K562 (cell line): ENCODE data around the gene DNASE1L2. TPM values are rescaled to one million over a fixed set of nuclear protein-coding genes. Genes with fewer than 3 reads are reported as not detected.

Experiments
- ATF7 ChIP-seq: fragments of 450-650 bp; IDR thresholded peaks from 2 replicates; pipeline ENCODE4 v1.7.1; 2014; ENCODE audit warnings: mild to moderate bottlenecking, moderate library complexity
- NR2C1 ChIP-seq, 2 experiments: fragments of 450-650 bp; IDR thresholded peaks; 2 replicates each; pipeline ENCODE4 v1.6.1; 2017; ENCODE audit warnings: mild to moderate bottlenecking in 2 of 2, antibody characterized with exemption in 1 of 2, inconsistent platforms in 1 of 2, missing compliant biosample characterization in 1 of 2, missing genetic modification characterization in 1 of 2
- NRF1 ChIP-seq, 2 experiments: fragments of 450-650 bp; IDR thresholded peaks in 1 of 2; conservative IDR thresholded peaks in 1 of 2; 2 replicates each; pipeline ENCODE4 v1.6.1; 2014; ENCODE audit warnings: mild to moderate bottlenecking in 2 of 2
- SNRNP70 ChIP-seq: fragments of 200-400 bp; formaldehyde crosslinking; optimal IDR thresholded peaks from 2 replicates; pipeline ENCODE3; 2017; ENCODE audit warnings: low read depth, low read length
- ZNF551 ChIP-seq: fragments of 250-450 bp; sonication (Bioruptor Pico); IDR thresholded peaks from 2 replicates; pipeline ENCODE4 v1.5.0; 2021; ENCODE audit warnings: mild to moderate bottlenecking, moderate library complexity
- ZNF695 ChIP-seq: fragments of 450-650 bp; formaldehyde crosslinking; IDR thresholded peaks from 2 replicates; pipeline ENCODE4 v1.4.0; 2020; ENCODE audit warnings: mild to moderate bottlenecking, moderate library complexity
- ZNF717 ChIP-seq: fragments of 250-450 bp; sonication (Bioruptor Pico); IDR thresholded peaks from 2 replicates; pipeline ENCODE4 v1.5.0; 2021
- ZNF77 ChIP-seq: fragments of 250-450 bp; sonication (Bioruptor Pico); IDR thresholded peaks from 2 replicates; pipeline ENCODE4 v1.5.0; 2020
- polyA plus RNA-seq, 8 experiments: library from polyadenylated mRNA; depleted of rRNA in 4 of 8; stranded (reverse) in 5 of 8; unstranded in 3 of 8; fragments of >200 nt; fragmentation: Nextera tagmentation in 2 of 8; fragmentation: Illumina TruSeq in 1 of 8; extraction: Ambion mirVana in 2 of 8; extraction: Trizol in 1 of 8; gene quantifications; 2 replicates each; pipeline versions ENCODE4 v1.2.1 to v1.2.3, GENCODE V29; 2011 to 2014; ENCODE audit warnings: inconsistent platforms in 1 of 8, missing spikeins in 1 of 8
- total RNA-seq, 7 experiments: library from RNA; depleted of rRNA in 6 of 7; stranded (reverse); fragments of >200 nt in 6 of 7; fragmentation: Illumina TruSeq in 2 of 7; extraction: Trizol in 2 of 7; gene quantifications; 2 replicates each; pipeline versions ENCODE4 v1.2.1 to v1.2.3, GENCODE V29; 2011 to 2021; ENCODE audit warnings: low replicate concordance in 1 of 7
- TF ChIP-seq, protein P1 (sequence below), 2 experiments: fragments of 150-350 bp in 1 of 2; IDR thresholded peaks; 2 replicates each; pipeline ENCODE4 v1.6.1; 2012 to 2016; ENCODE audit warnings: low read depth in 2 of 2, low read length in 2 of 2, mild to moderate bottlenecking in 1 of 2, moderate library complexity in 1 of 2
- TF ChIP-seq, protein P2 (sequence below): IDR thresholded peaks from 2 replicates; pipeline ENCODE4 v1.6.1; 2014; ENCODE audit warnings: antibody characterized with exemption
- TF ChIP-seq, protein P3 (sequence below): fragments of 250-450 bp; sonication (Bioruptor Pico); IDR thresholded peaks from 2 replicates; pipeline ENCODE4 v1.4.0; 2020
- TF ChIP-seq, protein P4 (sequence below): fragments of 250-450 bp; sonication (Bioruptor Pico); IDR thresholded peaks from 2 replicates; pipeline ENCODE4 v1.8.0; 2022; ENCODE audit warnings: moderate library complexity, mild to moderate bottlenecking, inconsistent platforms
- TF ChIP-seq, protein P5 (sequence below): fragments of 250-450 bp; sonication (Bioruptor Pico); IDR thresholded peaks from 2 replicates; pipeline ENCODE4 v1.4.0; 2020; ENCODE audit warnings: mild to moderate bottlenecking, moderate library complexity, borderline replicate concordance

DNASE1L2 gene
- total and polyA plus RNA-seq, 9 of the 15 experiments (the other 6 are each of a cell fraction or from before 2014, with no cell fraction given), result 0.08 to 2.7 (median 1.7) TPM; not detected in 1

DNA sequence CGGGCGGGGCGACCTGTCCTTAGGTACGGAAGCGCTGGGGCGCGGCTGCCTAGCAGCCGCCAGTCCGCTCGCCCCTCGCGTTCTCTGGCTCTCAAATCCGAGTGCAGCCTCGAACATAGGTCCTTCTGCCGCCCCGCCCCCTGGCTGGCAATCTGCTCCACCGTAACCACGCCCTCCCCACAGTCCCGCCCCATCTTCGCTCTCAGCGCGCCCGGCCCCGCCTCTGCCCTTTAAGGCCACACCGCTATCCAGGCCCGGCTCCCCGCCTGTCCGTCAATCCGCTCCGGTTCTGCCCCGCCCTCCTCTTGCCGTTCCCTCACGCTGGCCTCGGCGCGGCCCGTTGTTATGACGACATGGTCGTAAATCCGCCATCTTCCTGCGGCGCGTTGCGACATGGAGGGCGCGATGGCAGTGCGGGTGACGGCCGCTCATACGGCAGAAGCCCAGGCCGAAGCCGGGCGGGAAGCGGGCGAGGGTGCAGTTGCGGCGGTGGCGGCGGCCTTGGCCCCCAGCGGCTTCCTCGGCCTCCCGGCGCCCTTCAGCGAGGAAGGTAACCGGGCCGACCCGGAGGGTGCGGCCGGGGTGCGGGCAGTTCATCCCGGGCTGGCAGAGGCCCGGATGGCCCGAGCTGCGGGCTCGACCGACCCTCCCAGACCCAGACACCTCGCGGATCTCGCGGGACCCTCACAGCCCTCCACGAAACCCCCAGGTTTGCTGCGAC, 12.9 kb upstream of the DNASE1L2 start, which contains the start of gene E4F1 (continued):
- TF ChIP-seq, protein P1, sequence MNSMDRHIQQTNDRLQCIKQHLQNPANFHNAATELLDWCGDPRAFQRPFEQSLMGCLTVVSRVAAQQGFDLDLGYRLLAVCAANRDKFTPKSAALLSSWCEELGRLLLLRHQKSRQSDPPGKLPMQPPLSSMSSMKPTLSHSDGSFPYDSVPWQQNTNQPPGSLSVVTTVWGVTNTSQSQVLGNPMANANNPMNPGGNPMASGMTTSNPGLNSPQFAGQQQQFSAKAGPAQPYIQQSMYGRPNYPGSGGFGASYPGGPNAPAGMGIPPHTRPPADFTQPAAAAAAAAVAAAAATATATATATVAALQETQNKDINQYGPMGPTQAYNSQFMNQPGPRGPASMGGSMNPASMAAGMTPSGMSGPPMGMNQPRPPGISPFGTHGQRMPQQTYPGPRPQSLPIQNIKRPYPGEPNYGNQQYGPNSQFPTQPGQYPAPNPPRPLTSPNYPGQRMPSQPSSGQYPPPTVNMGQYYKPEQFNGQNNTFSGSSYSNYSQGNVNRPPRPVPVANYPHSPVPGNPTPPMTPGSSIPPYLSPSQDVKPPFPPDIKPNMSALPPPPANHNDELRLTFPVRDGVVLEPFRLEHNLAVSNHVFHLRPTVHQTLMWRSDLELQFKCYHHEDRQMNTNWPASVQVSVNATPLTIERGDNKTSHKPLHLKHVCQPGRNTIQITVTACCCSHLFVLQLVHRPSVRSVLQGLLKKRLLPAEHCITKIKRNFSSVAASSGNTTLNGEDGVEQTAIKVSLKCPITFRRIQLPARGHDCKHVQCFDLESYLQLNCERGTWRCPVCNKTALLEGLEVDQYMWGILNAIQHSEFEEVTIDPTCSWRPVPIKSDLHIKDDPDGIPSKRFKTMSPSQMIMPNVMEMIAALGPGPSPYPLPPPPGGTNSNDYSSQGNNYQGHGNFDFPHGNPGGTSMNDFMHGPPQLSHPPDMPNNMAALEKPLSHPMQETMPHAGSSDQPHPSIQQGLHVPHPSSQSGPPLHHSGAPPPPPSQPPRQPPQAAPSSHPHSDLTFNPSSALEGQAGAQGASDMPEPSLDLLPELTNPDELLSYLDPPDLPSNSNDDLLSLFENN (IDR thresholded peaks at IDR 0.05; ENCODE audit: low read depth in 2 of 2, low read length in 2 of 2), result no peak
- TF ChIP-seq NR2C1 (IDR thresholded peaks at IDR 0.05), result no peak
- no peak for TF ChIP-seq NR2C1 (tag; IDR thresholded peaks at IDR 0.05)
- TF ChIP-seq ATF7, result peak; percentile 92
- no peak for TF ChIP-seq ZNF551 (CRISPR knock-in tag)
- no peak for TF ChIP-seq SNRNP70
- TF ChIP-seq, protein P2, sequence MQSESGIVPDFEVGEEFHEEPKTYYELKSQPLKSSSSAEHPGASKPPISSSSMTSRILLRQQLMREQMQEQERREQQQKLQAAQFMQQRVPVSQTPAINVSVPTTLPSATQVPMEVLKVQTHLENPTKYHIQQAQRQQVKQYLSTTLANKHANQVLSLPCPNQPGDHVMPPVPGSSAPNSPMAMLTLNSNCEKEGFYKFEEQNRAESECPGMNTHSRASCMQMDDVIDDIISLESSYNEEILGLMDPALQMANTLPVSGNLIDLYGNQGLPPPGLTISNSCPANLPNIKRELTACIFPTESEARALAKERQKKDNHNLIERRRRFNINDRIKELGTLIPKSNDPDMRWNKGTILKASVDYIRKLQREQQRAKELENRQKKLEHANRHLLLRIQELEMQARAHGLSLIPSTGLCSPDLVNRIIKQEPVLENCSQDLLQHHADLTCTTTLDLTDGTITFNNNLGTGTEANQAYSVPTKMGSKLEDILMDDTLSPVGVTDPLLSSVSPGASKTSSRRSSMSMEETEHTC, result no peak
- no peak for TF ChIP-seq ZNF77 (CRISPR knock-in tag)
- no peak for TF ChIP-seq ZNF717
- TF ChIP-seq NRF1 (conservative IDR thresholded peaks at IDR 0.05 in 1 of 2, IDR thresholded peaks at IDR 0.05 in 1 of 2), result peak; percentile 78 to 81
- no peak for TF ChIP-seq ZNF695
- TF ChIP-seq, protein P3, sequence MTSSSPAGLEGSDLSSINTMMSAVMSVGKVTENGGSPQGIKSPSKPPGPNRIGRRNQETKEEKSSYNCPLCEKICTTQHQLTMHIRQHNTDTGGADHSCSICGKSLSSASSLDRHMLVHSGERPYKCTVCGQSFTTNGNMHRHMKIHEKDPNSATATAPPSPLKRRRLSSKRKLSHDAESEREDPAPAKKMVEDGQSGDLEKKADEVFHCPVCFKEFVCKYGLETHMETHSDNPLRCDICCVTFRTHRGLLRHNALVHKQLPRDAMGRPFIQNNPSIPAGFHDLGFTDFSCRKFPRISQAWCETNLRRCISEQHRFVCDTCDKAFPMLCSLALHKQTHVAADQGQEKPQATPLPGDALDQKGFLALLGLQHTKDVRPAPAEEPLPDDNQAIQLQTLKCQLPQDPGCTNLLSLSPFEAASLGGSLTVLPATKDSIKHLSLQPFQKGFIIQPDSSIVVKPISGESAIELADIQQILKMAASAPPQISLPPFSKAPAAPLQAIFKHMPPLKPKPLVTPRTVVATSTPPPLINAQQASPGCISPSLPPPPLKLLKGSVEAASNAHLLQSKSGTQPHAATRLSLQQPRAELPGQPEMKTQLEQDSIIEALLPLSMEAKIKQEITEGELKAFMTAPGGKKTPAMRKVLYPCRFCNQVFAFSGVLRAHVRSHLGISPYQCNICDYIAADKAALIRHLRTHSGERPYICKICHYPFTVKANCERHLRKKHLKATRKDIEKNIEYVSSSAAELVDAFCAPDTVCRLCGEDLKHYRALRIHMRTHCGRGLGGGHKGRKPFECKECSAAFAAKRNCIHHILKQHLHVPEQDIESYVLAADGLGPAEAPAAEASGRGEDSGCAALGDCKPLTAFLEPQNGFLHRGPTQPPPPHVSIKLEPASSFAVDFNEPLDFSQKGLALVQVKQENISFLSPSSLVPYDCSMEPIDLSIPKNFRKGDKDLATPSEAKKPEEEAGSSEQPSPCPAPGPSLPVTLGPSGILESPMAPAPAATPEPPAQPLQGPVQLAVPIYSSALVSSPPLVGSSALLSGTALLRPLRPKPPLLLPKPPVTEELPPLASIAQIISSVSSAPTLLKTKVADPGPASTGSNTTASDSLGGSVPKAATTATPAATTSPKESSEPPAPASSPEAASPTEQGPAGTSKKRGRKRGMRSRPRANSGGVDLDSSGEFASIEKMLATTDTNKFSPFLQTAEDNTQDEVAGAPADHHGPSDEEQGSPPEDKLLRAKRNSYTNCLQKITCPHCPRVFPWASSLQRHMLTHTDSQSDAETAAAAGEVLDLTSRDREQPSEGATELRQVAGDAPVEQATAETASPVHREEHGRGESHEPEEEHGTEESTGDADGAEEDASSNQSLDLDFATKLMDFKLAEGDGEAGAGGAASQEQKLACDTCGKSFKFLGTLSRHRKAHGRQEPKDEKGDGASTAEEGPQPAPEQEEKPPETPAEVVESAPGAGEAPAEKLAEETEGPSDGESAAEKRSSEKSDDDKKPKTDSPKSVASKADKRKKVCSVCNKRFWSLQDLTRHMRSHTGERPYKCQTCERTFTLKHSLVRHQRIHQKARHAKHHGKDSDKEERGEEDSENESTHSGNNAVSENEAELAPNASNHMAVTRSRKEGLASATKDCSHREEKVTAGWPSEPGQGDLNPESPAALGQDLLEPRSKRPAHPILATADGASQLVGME, result no peak
- TF ChIP-seq, protein P4, sequence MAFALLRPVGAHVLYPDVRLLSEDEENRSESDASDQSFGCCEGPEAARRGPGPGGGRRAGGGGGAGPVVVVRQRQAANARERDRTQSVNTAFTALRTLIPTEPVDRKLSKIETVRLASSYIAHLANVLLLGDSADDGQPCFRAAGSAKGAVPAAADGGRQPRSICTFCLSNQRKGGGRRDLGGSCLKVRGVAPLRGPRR (CRISPR knock-in tag), result no peak
- TF ChIP-seq, protein P5, sequence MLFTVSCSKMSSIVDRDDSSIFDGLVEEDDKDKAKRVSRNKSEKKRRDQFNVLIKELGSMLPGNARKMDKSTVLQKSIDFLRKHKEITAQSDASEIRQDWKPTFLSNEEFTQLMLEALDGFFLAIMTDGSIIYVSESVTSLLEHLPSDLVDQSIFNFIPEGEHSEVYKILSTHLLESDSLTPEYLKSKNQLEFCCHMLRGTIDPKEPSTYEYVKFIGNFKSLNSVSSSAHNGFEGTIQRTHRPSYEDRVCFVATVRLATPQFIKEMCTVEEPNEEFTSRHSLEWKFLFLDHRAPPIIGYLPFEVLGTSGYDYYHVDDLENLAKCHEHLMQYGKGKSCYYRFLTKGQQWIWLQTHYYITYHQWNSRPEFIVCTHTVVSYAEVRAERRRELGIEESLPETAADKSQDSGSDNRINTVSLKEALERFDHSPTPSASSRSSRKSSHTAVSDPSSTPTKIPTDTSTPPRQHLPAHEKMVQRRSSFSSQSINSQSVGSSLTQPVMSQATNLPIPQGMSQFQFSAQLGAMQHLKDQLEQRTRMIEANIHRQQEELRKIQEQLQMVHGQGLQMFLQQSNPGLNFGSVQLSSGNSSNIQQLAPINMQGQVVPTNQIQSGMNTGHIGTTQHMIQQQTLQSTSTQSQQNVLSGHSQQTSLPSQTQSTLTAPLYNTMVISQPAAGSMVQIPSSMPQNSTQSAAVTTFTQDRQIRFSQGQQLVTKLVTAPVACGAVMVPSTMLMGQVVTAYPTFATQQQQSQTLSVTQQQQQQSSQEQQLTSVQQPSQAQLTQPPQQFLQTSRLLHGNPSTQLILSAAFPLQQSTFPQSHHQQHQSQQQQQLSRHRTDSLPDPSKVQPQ (CRISPR knock-in tag), result no peak
